GM23338 (cell line): ENCODE measurements around the gene JMJD1C. TPM values are rescaled to one million over a fixed set of nuclear protein-coding genes. Genes with fewer than 3 reads are reported as not detected.

Source experiments
- ATAC-seq: fragments of 200-7000 bp; cut with Tn5 transposase; 3 replicates; pipeline ENCODE4 v1.9.1; 2020
- DNase-seq: peaks from one replicate; pipeline ENCODE4 v3.0.0-alpha.2; 2015; ENCODE audit warnings: low spot score
- H2AFZ ChIP-seq: fragments of 200-600 bp; sonication (generic); 2 replicates; pipeline ENCODE4 v1.8.0; 2016; ENCODE audit warnings: antibody characterized with exemption, mild to moderate bottlenecking, moderate library complexity
- H3F3A ChIP-seq: fragments of 200-600 bp; sonication (generic); replicated peaks from 2 replicates; pipeline ENCODE4 v1.8.0; 2017; ENCODE audit warnings: antibody characterized with exemption, mixed run types, low read depth
- H3K27ac ChIP-seq: fragments of 200-600 bp; sonication (generic); 2 replicates; pipeline ENCODE4 v1.6.1; 2016; ENCODE audit warnings: low read depth
- H3K27me3 ChIP-seq: fragments of 200-600 bp; sonication (generic); 2 replicates; pipeline ENCODE4 v1.8.0; 2016; ENCODE audit warnings: mild to moderate bottlenecking, mixed run types, moderate library complexity; ENCODE audit not compliant: insufficient read depth
- H3K36me3 ChIP-seq: fragments of 200-600 bp; sonication (generic); 2 replicates; pipeline ENCODE4 v1.8.0; 2016; ENCODE audit warnings: mild to moderate bottlenecking; ENCODE audit not compliant: insufficient read depth
- H3K4me1 ChIP-seq: fragments of 200-600 bp; sonication (generic); 2 replicates; pipeline ENCODE4 v1.8.0; 2016; ENCODE audit warnings: mild to moderate bottlenecking, moderate library complexity; ENCODE audit not compliant: insufficient read depth
- H3K4me2 ChIP-seq: fragments of 200-600 bp; sonication (generic); 2 replicates; pipeline ENCODE4 v1.7.1; 2017; ENCODE audit warnings: mixed run types
- H3K4me3 ChIP-seq: fragments of 200-600 bp; sonication (generic); 2 replicates; pipeline ENCODE4 v1.6.1; 2016; ENCODE audit warnings: mixed run types
- H3K79me2 ChIP-seq: fragments of 200-600 bp; sonication (generic); replicated peaks from 2 replicates; pipeline ENCODE4 v1.8.0; 2017; ENCODE audit warnings: mild to moderate bottlenecking; ENCODE audit not compliant: insufficient read depth
- H3K9me2 ChIP-seq: fragments of 200-600 bp; sonication (generic); 2 replicates; pipeline ENCODE4 v1.8.0; 2017; ENCODE audit not compliant: insufficient read depth
- H4K20me1 ChIP-seq: fragments of 200-600 bp; sonication (generic); replicated peaks from 2 replicates; pipeline ENCODE4 v1.8.0; 2017; ENCODE audit warnings: mild to moderate bottlenecking; ENCODE audit not compliant: insufficient read depth
- H3K27ac Mint-ChIP-seq: 2 replicates; pipeline ENCODE4 v1.8.0; 2020; ENCODE audit warnings: inconsistent platforms, mild to moderate bottlenecking, moderate library complexity, mixed read lengths
- H3K27me3 Mint-ChIP-seq: 3 replicates; pipeline ENCODE4 v1.8.0; 2022; ENCODE audit warnings: low read depth, mild to moderate bottlenecking, moderate library complexity, mixed read lengths, inconsistent platforms; ENCODE audit not compliant: insufficient read depth, poor library complexity
- H3K36me3 Mint-ChIP-seq: 3 replicates; pipeline ENCODE4 v1.8.0; 2021; ENCODE audit warnings: low read depth, mild to moderate bottlenecking, inconsistent platforms, moderate library complexity, mixed read lengths
- H3K4me1 Mint-ChIP-seq: 3 replicates; pipeline ENCODE4 v1.8.0; 2020; ENCODE audit warnings: mild to moderate bottlenecking, inconsistent platforms, mixed read lengths
- H3K4me3 Mint-ChIP-seq: 3 replicates; pipeline ENCODE4 v1.8.0; 2021; ENCODE audit warnings: moderate library complexity, mild to moderate bottlenecking, inconsistent platforms, mixed read lengths
- H3K9me3 Mint-ChIP-seq: 3 replicates; pipeline ENCODE4 v1.8.0; 2020; ENCODE audit warnings: moderate library complexity, mild to moderate bottlenecking, inconsistent platforms, mixed read lengths
- EZH2 ChIP-seq: fragments of 200-600 bp; sonication (generic); IDR thresholded peaks from one replicate; pipeline ENCODE4 v1.8.0; 2017; ENCODE audit warnings: antibody characterized with exemption, mild to moderate bottlenecking, low read depth; ENCODE audit not compliant: unreplicated experiment
- JUNB ChIP-seq: IDR thresholded peaks from one replicate; pipeline ENCODE4 v1.6.1; 2016; ENCODE audit warnings: antibody characterized with exemption; ENCODE audit not compliant: unreplicated experiment
- NANOG ChIP-seq: IDR thresholded peaks from 2 replicates; pipeline ENCODE4 v1.6.1; 2016; ENCODE audit warnings: antibody characterized with exemption, borderline replicate concordance
- POLR2AphosphoS5 ChIP-seq: IDR thresholded peaks from 2 replicates; pipeline ENCODE4 v1.6.1; 2016; ENCODE audit warnings: antibody characterized with exemption, low read depth
- ZNF331 ChIP-seq: fragments of 250-450 bp; sonication (Bioruptor Pico); IDR thresholded peaks from 2 replicates; pipeline ENCODE4 v1.5.0; 2020; ENCODE audit warnings: low read depth, mild to moderate bottlenecking, moderate library complexity
- polyA plus RNA-seq: library from polyadenylated mRNA; unstranded; fragments of >200 nt; fragmentation: Nextera tagmentation; extraction: Ambion mirVana; gene quantifications from 2 replicates; pipeline ENCODE4 v1.2.1, GENCODE V29; 2016
- total RNA-seq: library from RNA; depleted of rRNA; stranded (reverse); fragments of >200 nt; shearing (Covaris generic); gene quantifications from 2 replicates; pipeline ENCODE4 v1.2.3, GENCODE V29; 2014
- TF ChIP-seq, protein P1 (sequence below): fragments of 250-450 bp; sonication (Bioruptor Pico); IDR thresholded peaks from 2 replicates; pipeline ENCODE4 v1.5.0; 2020; ENCODE audit warnings: mild to moderate bottlenecking, moderate library complexity
- TF ChIP-seq, protein P2 (sequence below): IDR thresholded peaks from 2 replicates; pipeline ENCODE4 v1.6.1; 2016; ENCODE audit warnings: antibody characterized with exemption
- TF ChIP-seq, protein P3 (sequence below): IDR thresholded peaks from one replicate; pipeline ENCODE4 v1.6.1; 2018; ENCODE audit warnings: antibody characterized with exemption; ENCODE audit not compliant: unreplicated experiment

Gene JMJD1C
- total and polyA plus RNA-seq, 2 experiments from 2014 or later: 333 to 435 TPM

DNA sequence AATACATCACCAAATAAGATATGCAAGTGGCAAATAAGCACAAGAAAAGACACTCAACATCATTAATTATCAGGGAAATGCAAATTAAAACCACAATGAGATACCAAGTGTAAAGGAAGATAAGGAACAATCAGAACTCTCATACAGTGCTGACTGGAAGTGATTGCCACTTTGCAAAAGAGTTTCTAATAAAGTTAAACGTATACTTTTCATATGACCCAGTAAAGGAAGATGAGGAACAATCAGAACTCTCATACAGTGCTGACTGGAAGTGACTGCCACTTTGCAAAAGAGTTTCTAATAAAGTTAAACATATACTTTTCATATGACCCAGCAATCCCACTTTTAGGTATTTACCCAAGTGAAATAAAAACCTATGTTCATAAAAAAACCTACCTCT, 12.2 kb upstream of the JMJD1C start (continued):
- TF ChIP-seq, protein P1, sequence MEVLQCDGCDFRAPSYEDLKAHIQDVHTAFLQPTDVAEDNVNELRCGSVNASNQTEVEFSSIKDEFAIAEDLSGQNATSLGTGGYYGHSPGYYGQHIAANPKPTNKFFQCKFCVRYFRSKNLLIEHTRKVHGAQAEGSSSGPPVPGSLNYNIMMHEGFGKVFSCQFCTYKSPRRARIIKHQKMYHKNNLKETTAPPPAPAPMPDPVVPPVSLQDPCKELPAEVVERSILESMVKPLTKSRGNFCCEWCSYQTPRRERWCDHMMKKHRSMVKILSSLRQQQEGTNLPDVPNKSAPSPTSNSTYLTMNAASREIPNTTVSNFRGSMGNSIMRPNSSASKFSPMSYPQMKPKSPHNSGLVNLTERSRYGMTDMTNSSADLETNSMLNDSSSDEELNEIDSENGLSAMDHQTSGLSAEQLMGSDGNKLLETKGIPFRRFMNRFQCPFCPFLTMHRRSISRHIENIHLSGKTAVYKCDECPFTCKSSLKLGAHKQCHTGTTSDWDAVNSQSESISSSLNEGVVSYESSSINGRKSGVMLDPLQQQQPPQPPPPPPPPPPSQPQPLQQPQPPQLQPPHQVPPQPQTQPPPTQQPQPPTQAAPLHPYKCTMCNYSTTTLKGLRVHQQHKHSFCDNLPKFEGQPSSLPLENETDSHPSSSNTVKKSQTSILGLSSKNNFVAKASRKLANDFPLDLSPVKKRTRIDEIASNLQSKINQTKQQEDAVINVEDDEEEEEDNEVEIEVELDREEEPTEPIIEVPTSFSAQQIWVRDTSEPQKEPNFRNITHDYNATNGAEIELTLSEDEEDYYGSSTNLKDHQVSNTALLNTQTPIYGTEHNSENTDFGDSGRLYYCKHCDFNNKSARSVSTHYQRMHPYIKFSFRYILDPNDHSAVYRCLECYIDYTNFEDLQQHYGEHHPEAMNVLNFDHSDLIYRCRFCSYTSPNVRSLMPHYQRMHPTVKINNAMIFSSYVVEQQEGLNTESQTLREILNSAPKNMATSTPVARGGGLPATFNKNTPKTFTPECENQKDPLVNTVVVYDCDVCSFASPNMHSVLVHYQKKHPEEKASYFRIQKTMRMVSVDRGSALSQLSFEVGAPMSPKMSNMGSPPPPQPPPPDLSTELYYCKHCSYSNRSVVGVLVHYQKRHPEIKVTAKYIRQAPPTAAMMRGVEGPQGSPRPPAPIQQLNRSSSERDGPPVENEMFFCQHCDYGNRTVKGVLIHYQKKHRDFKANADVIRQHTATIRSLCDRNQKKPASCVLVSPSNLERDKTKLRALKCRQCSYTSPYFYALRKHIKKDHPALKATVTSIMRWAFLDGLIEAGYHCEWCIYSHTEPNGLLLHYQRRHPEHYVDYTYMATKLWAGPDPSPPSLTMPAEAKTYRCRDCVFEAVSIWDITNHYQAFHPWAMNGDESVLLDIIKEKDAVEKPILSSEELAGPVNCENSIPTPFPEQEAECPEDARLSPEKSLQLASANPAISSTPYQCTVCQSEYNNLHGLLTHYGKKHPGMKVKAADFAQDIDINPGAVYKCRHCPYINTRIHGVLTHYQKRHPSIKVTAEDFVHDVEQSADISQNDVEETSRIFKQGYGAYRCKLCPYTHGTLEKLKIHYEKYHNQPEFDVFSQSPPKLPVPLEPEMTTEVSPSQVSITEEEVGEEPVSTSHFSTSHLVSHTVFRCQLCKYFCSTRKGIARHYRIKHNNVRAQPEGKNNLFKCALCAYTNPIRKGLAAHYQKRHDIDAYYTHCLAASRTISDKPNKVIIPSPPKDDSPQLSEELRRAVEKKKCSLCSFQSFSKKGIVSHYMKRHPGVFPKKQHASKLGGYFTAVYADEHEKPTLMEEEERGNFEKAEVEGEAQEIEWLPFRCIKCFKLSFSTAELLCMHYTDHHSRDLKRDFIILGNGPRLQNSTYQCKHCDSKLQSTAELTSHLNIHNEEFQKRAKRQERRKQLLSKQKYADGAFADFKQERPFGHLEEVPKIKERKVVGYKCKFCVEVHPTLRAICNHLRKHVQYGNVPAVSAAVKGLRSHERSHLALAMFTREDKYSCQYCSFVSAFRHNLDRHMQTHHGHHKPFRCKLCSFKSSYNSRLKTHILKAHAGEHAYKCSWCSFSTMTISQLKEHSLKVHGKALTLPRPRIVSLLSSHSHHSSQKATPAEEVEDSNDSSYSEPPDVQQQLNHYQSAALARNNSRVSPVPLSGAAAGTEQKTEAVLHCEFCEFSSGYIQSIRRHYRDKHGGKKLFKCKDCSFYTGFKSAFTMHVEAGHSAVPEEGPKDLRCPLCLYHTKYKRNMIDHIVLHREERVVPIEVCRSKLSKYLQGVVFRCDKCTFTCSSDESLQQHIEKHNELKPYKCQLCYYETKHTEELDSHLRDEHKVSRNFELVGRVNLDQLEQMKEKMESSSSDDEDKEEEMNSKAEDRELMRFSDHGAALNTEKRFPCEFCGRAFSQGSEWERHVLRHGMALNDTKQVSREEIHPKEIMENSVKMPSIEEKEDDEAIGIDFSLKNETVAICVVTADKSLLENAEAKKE (CRISPR knock-in tag): no peak
- TF ChIP-seq NANOG: no peak
- TF ChIP-seq, protein P2, sequence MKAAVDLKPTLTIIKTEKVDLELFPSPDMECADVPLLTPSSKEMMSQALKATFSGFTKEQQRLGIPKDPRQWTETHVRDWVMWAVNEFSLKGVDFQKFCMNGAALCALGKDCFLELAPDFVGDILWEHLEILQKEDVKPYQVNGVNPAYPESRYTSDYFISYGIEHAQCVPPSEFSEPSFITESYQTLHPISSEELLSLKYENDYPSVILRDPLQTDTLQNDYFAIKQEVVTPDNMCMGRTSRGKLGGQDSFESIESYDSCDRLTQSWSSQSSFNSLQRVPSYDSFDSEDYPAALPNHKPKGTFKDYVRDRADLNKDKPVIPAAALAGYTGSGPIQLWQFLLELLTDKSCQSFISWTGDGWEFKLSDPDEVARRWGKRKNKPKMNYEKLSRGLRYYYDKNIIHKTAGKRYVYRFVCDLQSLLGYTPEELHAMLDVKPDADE: no peak

DNA sequence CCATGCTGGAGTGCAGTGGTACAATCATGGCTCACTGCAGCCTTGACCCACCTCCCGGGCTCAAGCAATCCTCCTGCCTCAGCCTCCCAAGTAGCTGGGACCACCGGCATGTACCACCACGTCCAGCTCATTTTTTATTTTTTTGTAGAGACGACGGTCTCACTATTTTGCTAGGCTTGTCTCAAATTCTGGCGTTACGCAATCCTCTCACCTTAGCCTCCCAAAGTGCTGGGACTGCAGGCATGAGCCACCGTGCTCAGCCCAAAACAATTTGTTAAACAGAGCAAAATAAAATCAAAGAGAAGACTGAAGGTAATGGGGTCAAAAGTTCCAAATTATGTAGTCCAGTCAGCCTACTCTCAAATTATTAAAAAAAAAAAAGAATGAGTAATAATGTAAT, 8.7 kb upstream of the JMJD1C start:
- no peak overlapping the region for H3K4me3 ChIP-seq
- H3K9me2 ChIP-seq: no peaks in the 10 kb centered on the region
- no peak overlapping the region for H3K27ac ChIP-seq
- Mint-ChIP-seq H3K4me3 (no peak overlapping the region), H3K9me3 (no peaks in the 10 kb centered on the region), H3K4me1 (peaks cover 25% of the 10 kb centered on the region), H3K27me3 (no peaks in the 10 kb centered on the region), H3K36me3 (no peaks in the 10 kb centered on the region), H3K27ac (no peak overlapping the region)
- H3K4me1 ChIP-seq: peaks cover 32% of the 10 kb centered on the region
- no peak for DNase-seq
- H2AFZ ChIP-seq: no peak overlapping the region
- H3K4me2 ChIP-seq: no peak overlapping the region
- peaks cover 95% of the 10 kb centered on the region for H3K79me2 ChIP-seq
- no peak for ATAC-seq
- H3K36me3 ChIP-seq: no peaks in the 10 kb centered on the region
- no peaks in the 10 kb centered on the region for H3F3A ChIP-seq
- H4K20me1 ChIP-seq: no peaks in the 10 kb centered on the region
- H3K27me3 ChIP-seq: no peaks in the 10 kb centered on the region
- TF ChIP-seq, protein P3, sequence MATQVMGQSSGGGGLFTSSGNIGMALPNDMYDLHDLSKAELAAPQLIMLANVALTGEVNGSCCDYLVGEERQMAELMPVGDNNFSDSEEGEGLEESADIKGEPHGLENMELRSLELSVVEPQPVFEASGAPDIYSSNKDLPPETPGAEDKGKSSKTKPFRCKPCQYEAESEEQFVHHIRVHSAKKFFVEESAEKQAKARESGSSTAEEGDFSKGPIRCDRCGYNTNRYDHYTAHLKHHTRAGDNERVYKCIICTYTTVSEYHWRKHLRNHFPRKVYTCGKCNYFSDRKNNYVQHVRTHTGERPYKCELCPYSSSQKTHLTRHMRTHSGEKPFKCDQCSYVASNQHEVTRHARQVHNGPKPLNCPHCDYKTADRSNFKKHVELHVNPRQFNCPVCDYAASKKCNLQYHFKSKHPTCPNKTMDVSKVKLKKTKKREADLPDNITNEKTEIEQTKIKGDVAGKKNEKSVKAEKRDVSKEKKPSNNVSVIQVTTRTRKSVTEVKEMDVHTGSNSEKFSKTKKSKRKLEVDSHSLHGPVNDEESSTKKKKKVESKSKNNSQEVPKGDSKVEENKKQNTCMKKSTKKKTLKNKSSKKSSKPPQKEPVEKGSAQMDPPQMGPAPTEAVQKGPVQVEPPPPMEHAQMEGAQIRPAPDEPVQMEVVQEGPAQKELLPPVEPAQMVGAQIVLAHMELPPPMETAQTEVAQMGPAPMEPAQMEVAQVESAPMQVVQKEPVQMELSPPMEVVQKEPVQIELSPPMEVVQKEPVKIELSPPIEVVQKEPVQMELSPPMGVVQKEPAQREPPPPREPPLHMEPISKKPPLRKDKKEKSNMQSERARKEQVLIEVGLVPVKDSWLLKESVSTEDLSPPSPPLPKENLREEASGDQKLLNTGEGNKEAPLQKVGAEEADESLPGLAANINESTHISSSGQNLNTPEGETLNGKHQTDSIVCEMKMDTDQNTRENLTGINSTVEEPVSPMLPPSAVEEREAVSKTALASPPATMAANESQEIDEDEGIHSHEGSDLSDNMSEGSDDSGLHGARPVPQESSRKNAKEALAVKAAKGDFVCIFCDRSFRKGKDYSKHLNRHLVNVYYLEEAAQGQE: no peak
- TF ChIP-seq ZNF331 (CRISPR knock-in tag) (no peak), JUNB (no peak), POLR2AphosphoS5 (no peak), EZH2 (no peak)
